Stimulated activated CD4-positive, alpha-beta T cell treated with anti-CD3 and anti-CD28 coated beads, TNF-alpha, amount 100 ng/mL, for 48 hours (primary cell): Measurements from ENCODE around the gene SFSWAP.
"Not testable (repeated sequence)": the region's sequence is repeated elsewhere in the genome, so short reads cannot be mapped to it uniquely, and the experiment has no call there.

Experiments used
- DNase-seq, 3 donors: peaks; one replicate each; pipeline ENCODE4 v3.0.0-alpha.2; 2020; ENCODE audit warnings: low read depth in 3 of 3

The SFSWAP gene

DNA sequence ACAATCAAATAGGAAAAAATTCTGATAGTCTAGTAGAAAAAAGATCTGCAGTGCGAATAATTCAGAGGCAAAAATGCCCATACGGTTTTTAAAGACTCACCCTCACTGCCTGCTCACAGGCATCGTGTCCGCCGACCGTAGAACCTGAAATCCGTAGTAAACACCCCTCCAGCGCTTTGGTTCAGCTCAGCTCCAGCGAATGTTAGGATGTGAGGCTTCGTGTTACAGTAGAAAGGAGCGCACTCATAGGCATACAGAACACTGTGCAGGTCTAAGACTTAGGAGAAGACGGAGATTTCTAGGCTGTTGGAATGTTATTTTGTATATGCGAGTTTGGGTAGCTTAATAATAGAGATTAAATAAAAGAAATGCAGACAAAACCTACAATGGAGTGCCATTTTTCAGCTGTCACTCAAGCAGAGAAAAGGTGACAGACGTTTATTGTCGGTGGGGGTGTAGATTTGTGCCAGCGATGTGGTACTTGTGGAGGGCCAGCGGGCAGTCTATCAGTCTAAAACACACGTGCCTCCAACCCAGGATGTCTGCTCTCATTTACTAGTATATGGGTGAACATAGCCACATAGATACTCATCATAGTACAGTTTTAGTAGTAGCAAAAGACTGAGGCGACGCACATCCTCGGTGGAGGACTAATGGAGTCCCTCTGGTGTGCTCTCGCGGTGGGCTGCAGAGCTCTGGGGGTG is 25.7 kb downstream of the SFSWAP start:
- no peak for DNase-seq

DNA sequence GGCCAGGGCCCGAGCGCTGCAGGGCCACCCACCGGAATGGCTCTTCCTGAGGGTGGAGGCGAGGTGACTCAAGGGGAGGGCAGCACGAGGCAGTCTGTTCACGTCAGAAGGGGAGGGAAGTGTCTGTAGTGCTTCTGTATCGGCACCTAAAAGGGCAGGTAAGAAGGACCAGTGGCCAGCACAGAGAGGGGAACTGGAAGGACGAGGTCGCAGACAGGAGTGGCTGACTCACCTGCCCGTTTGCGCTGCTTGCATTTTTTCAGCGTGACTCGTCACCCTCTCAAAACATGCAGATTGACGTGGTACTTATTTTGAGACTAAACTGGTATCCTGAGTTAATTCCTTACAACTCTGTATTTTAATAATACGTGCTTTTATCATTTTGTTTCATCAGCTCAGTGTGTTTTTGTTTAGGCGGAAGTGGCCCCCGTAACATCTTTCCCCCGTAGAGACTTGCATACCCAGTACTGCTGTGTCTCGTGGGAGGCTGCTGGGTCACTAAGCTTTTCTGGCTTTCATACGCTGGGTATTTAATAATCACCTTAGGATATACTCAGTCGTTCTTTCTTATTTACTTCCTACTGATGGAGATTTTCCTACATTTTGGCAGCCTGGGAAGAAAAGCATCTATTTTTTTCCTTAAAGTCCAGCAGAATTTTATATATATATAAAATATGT is 26.4 kb downstream of the SFSWAP start:
- DNase-seq, result no peak

DNA sequence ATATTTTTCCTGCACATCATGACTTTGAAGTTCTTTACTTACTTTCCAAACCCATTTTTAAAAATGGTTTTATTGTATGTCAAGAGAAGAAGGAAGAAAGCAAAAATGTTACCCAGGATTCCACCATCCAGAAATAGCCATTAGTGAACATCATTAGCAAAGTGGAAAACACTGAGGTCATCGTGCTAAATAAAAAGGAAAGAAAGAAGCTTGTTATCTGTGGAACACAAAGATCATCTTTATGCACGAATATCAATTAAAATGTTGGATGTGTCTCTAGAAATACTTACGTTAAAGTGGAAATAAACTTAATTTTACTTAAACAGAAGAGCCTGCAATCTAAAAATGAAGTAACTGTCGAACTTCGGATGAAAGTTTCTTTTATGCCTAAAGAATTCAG is 27.3 kb downstream of the SFSWAP start:
- DNase-seq, result no peak

DNA sequence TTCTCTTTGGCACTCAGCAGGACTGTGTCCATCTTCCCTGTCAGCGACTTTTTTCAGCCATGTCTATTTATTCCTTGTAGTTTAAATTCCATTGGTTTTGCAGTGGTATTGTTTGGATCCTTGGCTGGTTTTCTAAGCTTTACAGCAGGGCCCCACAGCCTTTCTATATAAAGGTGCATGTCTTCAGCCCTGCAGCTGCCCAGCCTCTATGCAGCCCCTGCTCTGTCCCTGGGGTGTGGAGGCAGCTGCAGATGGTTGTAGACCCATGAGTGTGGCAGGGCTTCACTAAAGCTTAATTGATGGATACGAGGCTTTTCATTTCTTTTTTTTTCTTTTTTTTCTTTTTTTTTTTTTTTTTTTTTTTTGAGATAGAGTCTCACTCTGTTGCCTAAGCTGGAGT is 29.7 kb downstream of the SFSWAP start:
- DNase-seq, result no peak

DNA sequence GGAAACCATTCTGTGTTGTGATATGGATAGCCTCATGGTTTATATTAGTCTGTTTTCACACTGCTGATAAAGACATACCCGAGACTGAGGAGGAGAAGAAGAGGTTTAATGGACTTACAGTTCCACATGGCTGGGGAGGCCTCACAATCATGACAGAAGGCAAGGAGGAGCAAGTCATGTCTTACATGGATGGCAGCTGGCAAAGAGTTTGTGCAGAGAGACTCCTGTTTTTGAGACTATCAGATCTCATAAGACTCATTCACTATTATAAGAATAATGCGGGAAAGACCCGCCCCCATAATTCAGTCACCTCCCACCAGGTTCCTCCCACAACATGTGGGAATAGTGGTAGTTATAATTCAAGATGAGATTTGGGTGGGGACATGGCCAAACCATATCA is 31.9 kb downstream of the SFSWAP start:
- DNase-seq, result not testable (repeated sequence)

DNA sequence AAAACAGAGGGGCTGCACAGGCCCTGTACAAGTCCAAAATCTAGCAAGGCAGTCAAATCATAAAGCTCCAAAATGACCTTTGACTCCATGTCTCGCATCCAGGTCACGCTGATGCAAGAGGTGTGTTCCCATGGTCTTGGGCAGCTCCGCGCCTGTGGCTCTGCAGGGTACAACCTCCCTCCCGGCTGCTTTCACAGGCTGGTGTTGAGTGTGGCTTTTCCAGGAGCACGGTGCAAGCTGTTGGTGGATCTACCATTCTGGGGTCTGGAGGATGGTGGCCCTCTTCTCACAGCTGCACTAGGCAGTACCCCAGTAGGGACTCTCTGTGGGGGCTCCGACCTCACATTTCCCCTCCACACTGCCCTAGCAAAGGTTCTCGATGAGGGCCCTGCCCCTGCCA is 32.5 kb downstream of the SFSWAP start:
- DNase-seq, result not testable (repeated sequence)

DNA sequence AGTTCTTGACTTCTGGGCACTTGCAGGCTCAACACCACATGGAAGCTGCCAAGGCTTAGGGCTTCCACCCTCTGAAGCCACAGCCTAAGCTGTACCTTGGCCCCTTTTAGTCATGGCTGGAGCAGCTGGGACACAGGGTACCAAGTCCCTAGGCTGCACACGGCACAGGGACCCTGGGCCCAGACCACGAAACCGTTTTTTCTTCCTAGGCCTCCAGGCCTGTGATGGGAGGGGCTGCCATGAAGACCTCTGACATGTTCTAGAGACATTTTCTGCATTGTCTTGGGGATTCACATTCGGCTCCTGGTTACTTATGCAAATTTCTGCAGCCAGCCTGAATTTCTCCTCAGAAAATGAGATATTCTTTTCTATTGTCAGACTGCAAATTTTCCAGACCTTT is 33.0 kb downstream of the SFSWAP start:
- DNase-seq, result not testable (repeated sequence)

DNA sequence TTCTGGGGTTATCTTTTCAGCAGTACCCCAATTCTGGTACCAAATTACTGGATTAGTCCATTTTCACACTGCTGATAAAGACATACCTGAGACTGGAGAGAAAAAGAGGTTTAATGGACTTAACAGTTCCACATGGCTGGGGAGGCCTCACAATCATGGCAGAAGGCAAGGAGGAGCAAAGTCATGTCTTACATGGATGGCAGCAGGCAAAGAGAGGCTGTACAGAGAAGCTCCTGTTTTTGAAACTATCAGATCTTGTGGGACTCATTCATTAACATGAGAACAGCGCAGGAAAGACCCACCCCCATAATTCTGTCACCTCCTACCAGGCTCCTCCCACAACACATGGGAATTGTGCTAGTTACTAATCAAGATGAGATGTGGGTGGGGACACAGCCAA is 33.8 kb downstream of the SFSWAP start:
- DNase-seq, result not testable (repeated sequence)

DNA sequence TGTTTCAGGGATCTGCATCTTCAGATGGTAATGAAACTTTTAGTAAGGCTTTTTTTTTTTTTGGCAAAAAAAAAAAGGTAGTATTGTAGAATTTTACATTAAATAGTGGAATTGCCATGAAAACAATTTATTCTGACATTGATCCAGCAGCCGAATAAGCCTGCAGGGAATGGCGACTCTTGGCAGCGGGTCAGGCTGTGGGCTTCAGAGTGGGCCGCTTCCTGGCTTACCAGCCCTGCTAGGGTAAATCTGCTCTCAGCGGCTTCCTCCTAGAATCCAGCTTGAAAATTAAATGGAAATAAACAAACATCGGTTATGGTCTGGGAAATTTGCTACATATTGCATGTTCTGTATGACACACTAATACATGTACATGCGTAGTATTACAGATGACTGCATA is 34.8 kb downstream of the SFSWAP start:
- no peak for DNase-seq

DNA sequence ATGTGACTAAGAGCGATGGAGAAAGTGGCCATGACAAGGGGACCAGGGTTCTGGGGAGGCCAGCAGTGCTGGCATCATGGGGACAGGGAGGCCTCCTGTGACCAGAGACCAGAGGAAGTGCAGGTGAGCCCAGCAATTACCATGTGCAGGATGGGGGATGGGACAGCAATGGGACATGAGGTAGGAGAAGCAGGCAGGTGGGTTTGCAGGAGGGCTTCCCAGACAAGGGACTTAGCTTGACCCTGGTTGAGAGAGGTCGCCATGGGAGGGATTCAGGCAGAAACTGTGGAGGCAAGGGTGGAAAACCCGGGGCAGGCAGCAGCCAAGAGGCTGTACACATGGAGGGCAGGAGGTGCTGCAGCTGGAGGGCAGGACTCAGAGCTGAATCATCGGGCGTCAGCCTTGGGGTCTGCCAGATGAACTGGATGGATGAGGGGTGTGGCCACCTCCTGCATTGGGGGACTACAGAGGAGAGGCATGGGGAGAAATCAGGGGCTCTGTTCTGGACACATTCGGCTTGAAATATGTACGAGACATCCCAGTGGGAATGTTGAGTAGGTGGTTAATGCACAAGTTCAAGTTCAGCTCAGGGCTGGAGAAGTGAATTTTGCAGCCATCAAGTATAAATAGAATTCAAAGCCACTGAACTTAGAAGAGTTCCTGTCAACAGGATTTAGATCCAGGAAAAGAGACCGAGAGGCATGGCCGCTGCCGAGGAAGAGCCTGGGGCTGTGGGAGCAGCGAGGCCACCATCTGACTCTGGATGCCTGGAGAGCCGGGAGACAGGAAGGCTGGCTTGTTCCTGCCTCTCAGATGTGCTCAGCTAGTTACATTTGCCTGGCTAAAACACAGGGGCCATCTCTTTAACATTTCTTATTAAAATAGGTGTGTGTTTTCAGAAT is 36.6 kb downstream of the SFSWAP start:
- no peak for DNase-seq

DNA sequence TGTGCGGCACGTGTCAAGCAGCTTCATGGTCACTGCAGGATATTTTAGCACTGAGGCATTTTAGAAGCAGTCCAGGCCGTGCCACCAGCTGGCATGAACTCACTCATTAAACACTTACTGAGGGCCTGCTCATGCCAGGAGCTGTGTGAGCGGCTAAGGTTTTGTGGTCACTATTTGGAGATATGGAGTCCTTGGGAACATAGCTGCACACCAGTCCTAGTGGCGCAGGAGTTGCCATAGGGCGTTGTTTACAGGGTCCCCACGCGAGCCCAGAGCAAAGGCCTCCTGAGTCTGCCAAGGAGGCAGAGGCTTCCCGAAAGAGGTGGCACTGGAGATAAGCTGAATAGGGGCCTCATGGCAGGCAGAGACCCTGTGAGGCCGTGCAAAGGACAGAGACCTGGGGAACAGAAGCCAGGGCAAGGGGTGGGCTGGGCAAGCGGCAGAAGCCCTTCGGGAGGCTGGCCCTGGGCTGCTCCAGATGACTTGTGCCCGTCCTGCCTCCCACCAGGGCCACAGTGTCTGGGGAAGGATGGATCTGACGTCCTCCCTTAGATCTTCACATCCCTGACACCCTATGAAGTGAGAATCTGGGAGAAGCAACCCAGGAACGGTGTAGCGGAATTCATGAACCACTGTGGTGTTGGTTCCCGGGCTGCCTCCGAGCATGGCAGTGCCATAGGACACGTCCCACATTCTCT is 38.9 kb downstream of the SFSWAP start:
- no peak for DNase-seq

DNA sequence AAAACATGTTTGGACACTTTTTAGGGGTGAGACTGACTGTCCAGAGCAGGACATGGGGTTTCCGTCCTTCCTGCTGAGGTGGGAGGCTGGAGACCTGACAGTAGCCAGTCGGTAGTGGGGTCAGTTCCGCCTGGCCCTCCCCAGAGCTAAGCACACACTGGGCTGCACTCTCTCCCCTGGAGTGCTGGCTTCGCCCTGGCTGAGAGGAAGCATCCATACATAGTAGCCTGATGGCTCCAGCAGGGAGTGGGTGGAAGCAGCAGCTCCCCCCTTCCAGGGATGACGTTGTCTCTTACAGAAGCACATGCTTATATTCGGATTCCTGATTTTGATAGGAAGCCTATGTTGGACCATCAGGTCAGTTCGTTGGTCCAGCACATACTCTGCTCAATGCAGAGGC is 40.4 kb downstream of the SFSWAP start:
- no peak for DNase-seq

DNA sequence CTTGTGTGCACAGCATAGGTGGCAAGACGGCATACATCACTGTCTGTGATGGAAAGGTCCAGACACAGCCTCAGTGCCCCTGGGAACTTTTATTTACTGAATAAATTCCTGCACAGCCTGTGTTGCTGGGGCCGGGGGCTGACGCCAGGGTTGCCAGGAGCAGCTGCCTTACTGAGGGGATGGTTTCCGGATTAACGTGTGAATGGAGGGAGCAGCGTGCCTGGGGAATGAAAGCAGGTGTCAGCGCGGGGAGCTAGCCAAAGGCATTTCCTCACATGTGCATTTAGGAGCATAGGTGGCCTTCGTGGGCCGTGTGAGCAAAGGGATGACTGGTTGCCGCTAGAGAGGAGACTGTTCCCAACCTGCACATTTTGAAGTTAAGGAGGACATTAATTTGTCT is 41.6 kb downstream of the SFSWAP start:
- no peak for DNase-seq

DNA sequence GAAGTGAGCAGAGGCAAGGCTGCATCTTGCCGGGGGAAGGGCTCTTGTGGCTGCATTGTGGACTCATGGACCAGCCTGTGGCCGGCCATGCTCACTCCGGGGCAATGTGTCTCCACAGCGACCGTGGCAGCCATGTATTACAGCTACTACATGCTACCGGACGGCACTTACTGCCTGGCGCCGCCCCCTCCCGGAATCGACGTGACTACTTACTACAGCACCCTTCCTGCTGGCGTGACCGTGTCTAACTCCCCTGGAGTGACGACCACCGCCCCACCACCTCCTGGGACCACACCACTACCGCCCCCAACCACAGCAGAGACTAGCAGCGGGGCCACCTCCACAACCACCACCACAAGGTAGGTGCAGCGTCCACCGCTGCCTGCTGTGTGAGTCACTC is 42.1 kb downstream of the SFSWAP start:
- no peak for DNase-seq

DNA sequence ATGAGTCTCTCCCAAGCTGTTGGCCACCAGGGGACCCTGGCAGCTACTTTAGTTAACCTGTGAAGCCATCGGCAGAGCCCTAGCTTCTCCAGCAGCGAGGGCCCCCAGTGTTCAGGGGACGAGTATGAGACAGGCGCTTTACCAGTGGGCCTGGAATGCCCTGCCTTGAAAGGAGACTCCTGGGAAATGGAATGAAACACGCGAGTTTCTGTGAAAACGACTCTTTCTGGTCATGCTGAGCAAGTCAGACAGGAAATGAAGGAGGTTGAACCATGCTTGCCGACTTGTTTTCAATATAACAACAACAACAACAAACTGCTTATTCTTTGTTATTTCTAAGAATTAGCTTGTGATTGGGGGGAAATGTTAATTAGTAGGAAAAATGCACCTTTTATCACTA is 42.9 kb downstream of the SFSWAP start:
- no peak for DNase-seq

DNA sequence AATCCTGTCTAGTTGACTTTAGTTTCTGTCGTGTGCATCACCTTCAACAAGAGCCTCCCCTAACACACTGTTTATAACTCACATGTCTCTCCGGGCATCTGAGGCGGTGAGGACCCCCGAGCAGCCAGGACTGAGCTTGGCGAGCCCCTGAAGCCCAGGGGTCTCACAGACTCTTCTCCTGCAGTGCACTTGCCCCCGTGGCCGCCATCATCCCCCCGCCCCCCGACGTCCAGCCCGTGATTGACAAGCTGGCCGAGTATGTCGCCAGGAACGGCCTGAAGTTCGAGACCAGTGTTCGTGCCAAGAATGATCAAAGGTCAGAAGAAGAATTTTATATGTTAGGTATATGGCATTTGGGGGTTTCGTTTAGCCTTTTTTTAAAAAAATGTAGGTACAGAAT is 43.3 kb downstream of the SFSWAP start:
- no peak for DNase-seq

DNA sequence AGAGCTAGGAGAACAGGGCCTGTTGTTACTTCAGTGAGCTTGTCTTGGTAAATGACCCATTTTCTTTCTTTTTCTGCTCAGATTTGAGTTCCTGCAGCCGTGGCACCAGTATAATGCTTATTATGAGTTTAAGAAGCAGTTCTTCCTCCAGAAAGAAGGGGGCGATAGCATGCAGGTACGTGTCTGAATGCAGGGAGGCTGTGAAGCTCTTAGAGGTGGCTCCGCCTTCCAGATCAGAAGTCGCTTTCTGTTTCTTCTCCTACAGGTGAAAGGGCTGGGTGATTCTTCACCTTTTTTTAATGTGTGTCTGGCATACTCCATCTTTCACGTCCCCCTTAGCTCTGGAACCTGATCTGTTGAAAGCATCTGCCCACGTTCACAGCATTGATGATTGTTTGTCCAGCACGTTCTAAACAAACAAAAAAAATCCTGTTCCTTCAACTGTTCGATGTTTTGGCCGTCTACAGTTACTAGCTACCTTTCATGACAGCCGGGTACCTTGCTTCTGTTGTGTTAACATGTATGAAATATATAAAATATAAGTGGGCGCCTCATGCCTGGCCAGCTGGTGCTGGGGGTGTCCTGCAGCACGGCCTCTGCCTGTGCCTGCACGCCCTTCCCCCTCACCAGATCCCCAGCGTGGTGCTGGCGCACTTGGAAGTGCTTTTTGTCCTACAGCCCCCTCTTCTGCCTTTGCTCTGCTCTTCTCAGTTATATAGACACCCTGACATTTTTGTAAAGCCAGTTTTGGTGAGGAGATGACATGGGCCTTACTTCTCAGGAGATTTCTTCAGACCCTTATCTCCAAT is 44.6 kb downstream of the SFSWAP start:
- DNase-seq, result peak in 2 of 3 donors; percentile 16 to 25

DNA sequence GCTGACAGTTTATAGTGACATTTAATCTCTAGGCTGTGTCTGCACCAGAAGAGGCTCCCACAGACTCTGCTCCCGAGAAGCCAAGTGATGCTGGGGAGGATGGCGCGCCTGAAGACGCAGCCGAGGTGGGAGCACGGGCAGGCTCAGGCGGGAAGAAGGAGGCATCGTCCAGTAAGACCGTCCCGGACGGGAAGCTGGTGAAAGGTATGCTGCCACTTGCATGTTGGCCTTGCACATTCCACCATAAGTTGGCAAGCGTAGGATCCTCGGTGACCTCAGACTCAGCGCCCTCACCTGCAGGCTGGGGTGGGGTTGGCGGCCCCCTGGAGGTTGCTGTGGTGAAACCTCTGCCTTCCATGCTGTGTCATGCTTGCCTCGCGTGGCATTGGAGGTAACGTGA is 45.6 kb downstream of the SFSWAP start:
- no peak for DNase-seq

DNA sequence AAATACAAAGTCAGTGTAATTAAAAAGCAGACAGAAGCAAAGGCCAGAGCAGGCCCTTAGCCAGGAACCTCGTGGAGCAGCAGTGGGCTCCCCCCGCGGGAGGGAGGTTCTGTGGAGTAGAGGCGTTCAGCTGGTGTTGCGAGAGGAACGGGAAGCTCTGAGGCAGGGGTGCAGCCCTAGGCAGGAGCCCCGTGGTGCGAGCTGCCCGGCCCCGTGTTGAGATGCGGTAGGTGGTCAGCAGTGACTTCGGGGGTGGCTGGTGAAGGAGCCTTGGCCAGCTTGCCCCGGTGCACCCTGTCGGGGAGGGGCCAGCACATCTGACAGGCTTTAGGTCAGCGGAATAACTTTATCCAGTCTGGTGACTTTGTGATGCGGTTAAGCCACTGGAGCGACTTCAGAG is 46.2 kb downstream of the SFSWAP start:
- DNase-seq, result no peak

DNA sequence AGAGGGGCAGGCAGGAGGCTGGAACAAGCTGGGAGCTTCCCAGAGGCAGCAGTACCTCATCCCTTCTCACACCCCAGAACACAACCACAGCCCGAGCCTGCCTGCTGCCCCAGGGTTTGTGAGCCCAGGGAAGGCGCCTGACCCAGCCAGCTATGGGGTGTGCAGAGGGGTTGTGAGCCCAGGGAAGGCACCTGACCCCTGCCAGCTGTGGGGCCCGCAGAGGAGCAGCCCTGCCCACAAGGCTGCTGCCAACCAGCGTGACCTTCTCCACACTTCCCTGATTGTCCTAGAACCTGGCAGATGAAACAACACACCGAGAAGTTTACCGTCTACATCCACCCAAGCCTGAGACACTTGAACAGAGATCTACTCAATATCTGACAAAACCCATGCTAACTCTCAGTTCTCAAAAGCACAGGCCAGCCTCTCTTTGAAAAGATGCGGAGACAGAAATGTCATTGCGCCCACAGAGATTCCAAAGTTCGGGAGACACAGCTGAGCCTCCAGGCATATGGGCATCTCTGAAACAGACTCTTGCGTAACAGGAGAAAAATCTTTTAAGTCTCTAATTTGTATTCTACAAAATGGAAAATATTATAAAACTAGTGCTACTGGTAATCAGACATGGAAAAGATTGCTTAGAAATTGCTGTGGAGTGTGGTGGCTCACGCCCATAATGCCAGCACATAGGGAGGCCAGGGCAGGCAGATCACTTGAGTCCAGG is 47.3 kb downstream of the SFSWAP start:
- no peak for DNase-seq

DNA sequence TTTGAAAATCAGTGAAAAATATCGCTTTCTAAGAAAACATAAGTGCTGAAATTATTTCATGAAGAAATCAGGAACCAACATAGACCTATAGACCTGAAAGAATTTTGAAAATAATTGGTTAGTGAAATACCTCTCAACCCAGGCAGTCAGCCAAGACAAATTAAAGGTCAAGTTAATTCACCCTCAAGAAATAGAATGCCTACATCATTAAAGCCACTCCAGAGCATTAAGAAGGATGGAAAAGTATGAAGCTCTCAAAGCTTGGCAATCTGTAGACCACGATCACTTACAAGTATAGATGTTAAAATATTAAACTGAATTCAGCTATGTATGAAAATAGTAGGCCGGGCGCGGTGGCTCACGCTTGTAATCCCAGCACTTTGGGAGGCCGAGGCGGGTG is 48.3 kb downstream of the SFSWAP start:
- DNase-seq, result no peak
